GM12891 (cell line): ENCODE measurements around the gene WHAMM. TPM values are rescaled to one million over a fixed set of nuclear protein-coding genes. Genes with fewer than 3 reads are reported as not detected.
"Not testable (repeated sequence)": the region's sequence is repeated elsewhere in the genome, so short reads cannot be mapped to it uniquely, and the experiment has no call there.

Experiments used
- DNase-seq: peaks from one replicate; pipeline ENCODE4 v3.0.0; 2011; ENCODE audit warnings: low spot score; ENCODE audit not compliant: insufficient read length
- FAIRE-seq: peaks from 2 replicates; lab custom pipeline; 2011; peaks lifted over from hg19 to GRCh38; lab: Jason Lieb, UNC
- PAX5 ChIP-seq: IDR thresholded peaks from 2 replicates; pipeline ENCODE4 v1.6.1; 2011; ENCODE audit warnings: low read length, moderate library complexity, mild to moderate bottlenecking; ENCODE audit not compliant: insufficient read depth, severe bottlenecking
- POLR2A ChIP-seq: IDR thresholded peaks from 2 replicates; pipeline ENCODE4 v1.6.1; 2011; ENCODE audit warnings: low read depth, low read length, control low read depth
- POLR2AphosphoS5 ChIP-seq: IDR thresholded peaks from 2 replicates; pipeline ENCODE4 v1.6.1; 2011; ENCODE audit warnings: low read depth, low read length, control low read depth
- POU2F2 ChIP-seq: IDR thresholded peaks from 2 replicates; pipeline ENCODE4 v1.6.1; 2011; ENCODE audit warnings: low read depth, mild to moderate bottlenecking, control low read depth, low read length, moderate library complexity
- SPI1 ChIP-seq: IDR thresholded peaks from 2 replicates; pipeline ENCODE4 v1.6.1; 2011; ENCODE audit warnings: low read depth, low read length, control low read depth
- TAF1 ChIP-seq: IDR thresholded peaks from 2 replicates; pipeline ENCODE4 v1.6.1; 2011; ENCODE audit warnings: low read depth, low read length, control low read depth
- polyA plus RNA-seq: library from polyadenylated mRNA; unstranded; fragments of >200 nt; gene quantifications from one replicate; pipeline ENCODE4 v1.2.1, GENCODE V29; 2012; ENCODE audit warnings: low read depth, missing spikeins, inconsistent platforms; ENCODE audit not compliant: missing spikeins

WHAMM gene, protein sequence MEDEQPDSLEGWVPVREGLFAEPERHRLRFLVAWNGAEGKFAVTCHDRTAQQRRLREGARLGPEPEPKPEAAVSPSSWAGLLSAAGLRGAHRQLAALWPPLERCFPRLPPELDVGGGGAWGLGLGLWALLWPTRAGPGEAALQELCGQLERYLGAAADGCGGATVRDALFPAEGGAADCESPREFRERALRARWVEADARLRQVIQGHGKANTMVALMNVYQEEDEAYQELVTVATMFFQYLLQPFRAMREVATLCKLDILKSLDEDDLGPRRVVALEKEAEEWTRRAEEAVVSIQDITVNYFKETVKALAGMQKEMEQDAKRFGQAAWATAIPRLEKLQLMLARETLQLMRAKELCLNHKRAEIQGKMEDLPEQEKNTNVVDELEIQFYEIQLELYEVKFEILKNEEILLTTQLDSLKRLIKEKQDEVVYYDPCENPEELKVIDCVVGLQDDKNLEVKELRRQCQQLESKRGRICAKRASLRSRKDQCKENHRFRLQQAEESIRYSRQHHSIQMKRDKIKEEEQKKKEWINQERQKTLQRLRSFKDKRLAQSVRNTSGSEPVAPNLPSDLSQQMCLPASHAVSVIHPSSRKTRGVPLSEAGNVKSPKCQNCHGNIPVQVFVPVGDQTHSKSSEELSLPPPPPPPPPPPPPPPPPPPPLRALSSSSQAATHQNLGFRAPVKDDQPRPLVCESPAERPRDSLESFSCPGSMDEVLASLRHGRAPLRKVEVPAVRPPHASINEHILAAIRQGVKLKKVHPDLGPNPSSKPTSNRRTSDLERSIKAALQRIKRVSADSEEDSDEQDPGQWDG
- 4.9 TPM for polyA plus RNA-seq

DNA sequence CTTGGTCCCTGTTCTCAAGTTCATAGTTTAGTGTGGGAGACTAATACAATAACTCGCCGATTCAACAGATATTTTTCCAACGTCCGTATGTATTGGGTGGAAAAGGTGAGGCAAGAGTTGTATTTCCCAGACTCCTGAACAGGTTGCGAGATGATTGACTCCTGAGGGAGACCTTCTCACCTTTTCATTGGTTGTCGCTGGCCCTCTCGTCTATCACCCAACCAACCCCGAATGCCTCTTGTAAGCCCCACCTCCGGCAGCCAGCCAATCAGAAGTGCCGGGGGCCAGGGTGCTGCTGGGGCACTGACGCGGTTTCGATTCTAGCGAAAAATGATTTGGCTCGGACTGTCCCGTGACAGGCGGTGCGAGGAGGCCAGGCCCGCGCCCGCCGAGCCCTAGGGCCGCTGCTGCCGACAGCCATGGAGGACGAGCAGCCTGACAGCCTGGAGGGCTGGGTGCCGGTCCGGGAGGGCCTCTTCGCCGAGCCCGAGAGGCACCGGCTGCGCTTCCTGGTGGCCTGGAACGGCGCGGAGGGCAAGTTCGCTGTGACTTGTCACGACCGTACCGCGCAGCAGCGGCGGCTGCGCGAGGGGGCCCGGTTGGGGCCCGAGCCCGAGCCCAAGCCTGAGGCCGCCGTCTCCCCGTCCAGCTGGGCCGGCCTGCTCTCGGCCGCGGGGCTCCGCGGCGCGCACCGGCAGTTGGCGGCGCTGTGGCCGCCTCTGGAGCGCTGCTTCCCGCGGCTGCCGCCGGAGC lies at the start of gene WHAMM:
TSS of gene WHAMM (plus strand) at position 321 of the 753 bp plus-strand sequence. CDS start at position 420, 99 bp downstream.
- TF ChIP-seq POLR2A = peak; percentile 91
- TF ChIP-seq TAF1 = peak; percentile 81; the same call in 1 of the 2 replicates
- TF ChIP-seq POU2F2 = peak; percentile 73; the same call in 1 of the 2 replicates
- no peak for TF ChIP-seq PAX5
- peak; percentile 94 for TF ChIP-seq POLR2AphosphoS5
- no peak for TF ChIP-seq SPI1
- DNase-seq = peak; percentile 74
- FAIRE-seq = peak; percentile 95

DNA sequence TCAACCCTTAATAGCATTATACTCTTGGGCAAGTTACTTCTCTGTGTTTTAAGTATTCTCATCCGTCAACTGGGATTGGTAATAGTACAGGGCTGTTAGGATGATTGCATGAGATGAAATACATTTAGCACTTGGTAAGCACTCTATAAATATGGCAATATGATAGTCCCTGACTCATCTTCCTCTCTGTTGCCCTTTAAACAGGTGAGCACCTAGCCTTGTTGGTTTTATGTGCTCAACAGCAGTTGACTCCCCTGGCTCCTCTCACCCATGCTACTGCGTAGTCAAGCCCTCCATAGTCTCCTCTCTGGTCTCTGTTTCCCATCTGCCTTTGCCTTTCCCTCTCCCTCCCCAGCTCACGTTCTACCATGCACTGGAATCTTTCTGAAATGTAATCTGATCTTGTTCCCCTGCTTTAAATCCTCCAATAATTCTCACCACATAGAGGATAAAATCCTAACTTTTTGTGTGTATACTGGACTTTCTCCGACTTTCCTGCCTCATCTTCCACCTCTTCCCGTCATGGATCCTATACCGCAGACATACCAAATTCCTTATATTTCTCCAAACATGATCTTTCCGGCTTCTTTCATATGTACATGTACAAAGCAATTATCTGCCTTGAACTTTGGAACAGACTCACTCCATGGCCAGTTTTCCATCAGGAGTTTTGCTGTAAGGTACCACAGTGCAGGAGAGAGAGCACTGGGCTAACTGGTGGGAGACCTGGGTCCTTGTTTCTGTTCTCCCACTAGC lies 45.9 kb upstream of the WHAMM start:
- no peak for DNase-seq
- TF ChIP-seq TAF1 (no peak), PAX5 (no peak), POLR2A (no peak), POLR2AphosphoS5 (no peak), SPI1 (no peak), POU2F2 (no peak)
- FAIRE-seq = no peak

DNA sequence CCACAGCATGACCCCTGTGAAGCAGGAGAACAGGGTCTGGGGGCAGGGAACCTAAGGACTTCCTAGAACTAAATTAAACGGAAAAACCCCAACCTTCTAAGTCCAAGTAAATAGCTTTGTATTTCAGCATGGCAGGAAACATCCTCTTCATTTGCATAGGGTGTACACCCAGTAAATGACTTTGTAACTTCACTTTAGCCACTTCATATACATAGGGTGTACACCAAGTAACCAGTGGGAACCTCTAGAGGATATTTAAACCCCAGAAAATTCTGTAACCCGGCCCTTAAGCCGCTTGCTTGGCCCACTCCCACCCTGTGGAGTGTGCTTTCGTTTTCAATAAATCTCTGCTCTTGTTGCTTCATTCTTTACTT lies 45.3 kb upstream of the WHAMM start:
- FAIRE-seq = no peak
- TF ChIP-seq TAF1 (no peak), POLR2AphosphoS5 (no peak), SPI1 (no peak), PAX5 (no peak), POLR2A (no peak)
- DNase-seq = no peak

DNA sequence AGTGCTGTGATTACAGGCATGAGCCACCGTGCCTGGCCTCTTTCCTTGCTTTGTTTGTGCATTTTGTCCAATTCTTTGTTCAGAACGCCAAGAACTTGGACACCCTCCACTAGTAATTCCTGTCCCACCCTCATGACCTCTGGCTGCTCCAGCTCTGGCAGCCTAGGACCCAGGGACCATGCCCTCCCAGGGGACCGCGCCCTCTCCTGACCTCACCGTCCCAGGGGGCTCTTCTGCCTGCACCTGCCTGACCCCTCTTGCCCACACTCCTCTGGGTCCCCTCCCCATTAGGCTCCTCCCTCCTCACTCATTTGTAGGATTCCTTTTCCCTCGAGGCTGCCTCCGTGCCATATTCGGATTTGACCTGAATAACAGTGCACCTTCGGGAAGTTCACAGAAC lies 44.7 kb upstream of the WHAMM start:
- FAIRE-seq = no peak
- TF ChIP-seq POLR2AphosphoS5 = no peak
- no peak for TF ChIP-seq TAF1
- TF ChIP-seq SPI1 = no peak
- TF ChIP-seq POU2F2 = no peak
- no peak for TF ChIP-seq POLR2A
- TF ChIP-seq PAX5 = no peak
- no peak for DNase-seq

DNA sequence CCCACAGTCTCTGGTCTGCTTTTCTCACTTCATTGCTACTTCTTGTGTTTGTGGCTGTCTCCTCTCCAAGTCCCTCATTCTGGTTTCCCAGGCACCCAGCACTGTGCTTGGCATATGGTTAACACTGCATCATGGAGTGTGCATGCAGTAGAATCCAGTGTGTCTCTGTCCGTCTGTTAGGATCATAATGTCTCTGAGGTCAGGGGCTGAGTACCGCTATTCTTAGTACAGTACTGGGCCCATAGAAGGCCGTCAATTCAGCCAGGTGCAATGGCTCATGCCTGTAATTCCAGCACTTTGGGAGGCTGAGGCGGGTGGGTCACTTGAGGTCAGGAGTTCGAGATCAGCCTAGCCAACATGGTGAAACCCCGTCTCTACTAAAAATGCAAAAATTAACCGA lies 43.2 kb upstream of the WHAMM start:
- DNase-seq, FAIRE-seq: not testable (repeated sequence)

DNA sequence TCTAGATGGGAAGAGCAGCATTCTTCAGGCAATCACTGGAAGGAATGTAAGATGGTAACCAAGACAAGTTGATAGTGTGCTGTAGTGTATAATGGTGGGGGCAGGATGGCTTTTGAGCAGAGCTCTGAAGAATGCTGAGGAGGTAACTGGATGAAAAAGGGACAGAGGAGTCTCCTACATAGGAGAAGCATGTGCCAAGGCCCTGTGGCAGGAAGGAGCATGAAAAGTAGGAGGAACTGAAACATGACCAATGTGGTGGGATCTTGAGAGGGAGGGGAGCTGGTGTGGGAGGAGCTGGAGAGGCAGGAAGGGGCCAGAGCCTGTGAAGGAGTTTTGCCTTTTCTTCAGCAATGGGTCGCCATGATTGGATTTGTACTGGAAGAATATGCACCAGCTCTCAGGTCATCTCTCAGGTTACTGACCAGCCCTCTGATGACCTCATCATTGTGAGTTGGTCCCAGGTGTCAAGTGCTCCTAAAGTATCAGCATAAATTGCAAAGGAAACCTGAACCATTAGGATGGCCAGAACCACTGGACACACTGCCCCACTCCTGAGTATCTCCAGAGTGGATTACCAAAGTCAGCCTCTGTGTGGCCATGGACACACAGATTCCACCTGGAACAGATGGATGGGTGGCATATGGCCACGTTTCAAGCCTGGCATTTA lies 42.1 kb upstream of the WHAMM start:
- DNase-seq (no peak), FAIRE-seq (no peak)
- TF ChIP-seq TAF1 = no peak
- TF ChIP-seq POLR2AphosphoS5 = no peak
- TF ChIP-seq POLR2A = no peak
- no peak for TF ChIP-seq SPI1
- no peak for TF ChIP-seq POU2F2
- TF ChIP-seq PAX5 = no peak

DNA sequence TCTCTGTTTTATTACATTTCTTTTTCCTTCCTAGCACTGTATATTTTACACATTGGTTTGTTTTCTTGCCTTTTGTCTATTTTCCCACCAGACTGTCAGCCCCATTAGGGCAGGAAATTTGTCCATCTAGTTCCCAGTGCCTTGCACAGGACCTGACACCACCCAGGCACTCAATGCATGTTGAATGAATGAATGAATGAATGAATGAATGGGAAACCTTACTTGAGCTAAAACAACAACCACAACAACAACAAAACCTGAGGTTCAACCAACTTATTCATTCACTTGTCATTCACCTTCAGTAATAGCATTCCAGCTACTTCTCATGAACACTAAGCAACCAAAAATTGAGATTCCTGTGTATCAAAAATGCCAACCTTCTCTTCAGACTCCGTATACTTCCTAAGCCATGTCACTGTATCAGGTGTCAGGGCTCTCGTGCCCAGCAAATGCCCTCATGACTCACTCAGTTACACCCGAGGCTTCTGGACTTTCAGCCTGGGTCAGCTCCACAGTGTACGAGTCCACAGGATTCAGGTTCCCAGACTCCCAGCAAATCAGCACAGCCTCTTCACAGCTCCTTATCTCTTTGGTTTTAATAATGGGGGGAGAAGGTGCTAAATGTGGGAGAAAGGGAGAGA lies 40.9 kb upstream of the WHAMM start:
- FAIRE-seq = no peak
- DNase-seq = no peak
- TF ChIP-seq TAF1 (no peak), POU2F2 (no peak), POLR2AphosphoS5 (no peak), SPI1 (no peak), POLR2A (no peak), PAX5 (no peak)

DNA sequence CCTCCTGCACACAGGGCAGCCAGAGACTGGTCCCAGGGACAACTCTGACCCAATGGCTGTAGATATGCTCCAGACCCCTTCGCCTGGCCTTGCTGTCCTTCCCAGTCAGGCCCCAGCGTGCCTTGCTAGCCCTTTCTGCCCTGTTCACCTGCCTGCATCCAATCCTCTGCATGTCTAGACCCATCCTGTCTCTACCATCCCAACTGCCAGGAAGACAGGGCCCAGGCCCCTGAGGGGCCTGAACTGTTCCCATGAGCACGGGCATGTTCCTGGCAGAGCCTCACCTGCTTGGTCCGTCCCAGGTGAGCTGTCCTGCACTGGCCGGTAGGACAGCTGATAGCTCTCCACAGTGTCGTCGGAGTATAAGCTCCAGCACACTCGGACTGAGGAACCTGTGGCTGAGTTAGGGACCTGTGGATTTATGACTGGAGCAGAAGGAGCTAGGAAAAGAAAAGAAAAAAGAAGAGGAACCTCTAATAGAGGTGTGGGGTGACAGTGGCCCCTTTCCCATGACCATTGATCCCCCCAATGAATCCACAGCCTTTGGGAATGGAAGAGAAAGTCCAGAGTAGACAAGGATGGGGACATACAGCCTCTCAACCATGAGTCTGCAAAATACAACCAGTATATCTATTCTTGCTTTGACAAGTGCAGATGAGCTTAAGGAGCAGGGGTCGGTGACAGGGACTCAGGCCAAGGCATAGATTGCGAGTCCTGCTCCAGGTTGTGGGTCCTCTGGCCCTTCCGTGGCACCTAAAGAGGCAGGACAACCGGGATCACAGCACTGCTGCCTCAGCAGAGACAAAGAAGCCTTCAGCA lies 37.4 kb upstream of the WHAMM start:
- no peak for DNase-seq
- TF ChIP-seq SPI1 (no peak), POLR2A (no peak), POLR2AphosphoS5 (no peak), TAF1 (no peak), PAX5 (no peak)
- no peak for FAIRE-seq
